Gastroesophageal sphincter (tissue), 4 donors: ENCODE measurements around the gene SIGMAR1. TPM values are rescaled to one million over a fixed set of nuclear protein-coding genes. Genes with fewer than 3 reads are reported as not detected.
A peak's percentile ranks its signal among the peaks of the same experiment; 100 is the strongest.

Experiments
- ATAC-seq: fragments of 150-250 bp; one replicate; pipeline ENCODE4 v1.9.1; 2016; ENCODE audit warnings: mild to moderate bottlenecking, moderate library complexity
- H3K27ac ChIP-seq, 4 donors: fragments of 200-600 bp; sonication (generic) in 3 of 4; 1 replicate in 3 of 4; 2 replicates in 1 of 4; pipeline ENCODE4 v1.5.1; 2016 to 2019
- H3K27me3 ChIP-seq: fragments of 200-600 bp; sonication (generic); one replicate; pipeline ENCODE4 v1.5.1; 2019
- H3K36me3 ChIP-seq, 2 donors: fragments of 200-600 bp; sonication (generic); one replicate each; pipeline ENCODE4 v1.5.1; 2019; ENCODE audit warnings: control low read depth in 1 of 2
- H3K4me1 ChIP-seq, 3 donors: fragments of 200-600 bp; sonication (generic); 1 replicate in 2 of 3; 2 replicates in 1 of 3; pipeline ENCODE4 v1.5.1; 2016 to 2019; ENCODE audit warnings: control low read depth in 2 of 3
- H3K4me3 ChIP-seq, 2 donors: fragments of 200-600 bp; sonication (generic); one replicate each; pipeline ENCODE4 v1.5.1; 2019; ENCODE audit warnings: mild to moderate bottlenecking in 1 of 2, moderate library complexity in 1 of 2
- H3K9me3 ChIP-seq, 3 donors: fragments of 200-600 bp; sonication (generic); one replicate each; pipeline ENCODE4 v1.5.1; 2017 to 2019; ENCODE audit warnings: control low read depth in 2 of 3
- EP300 ChIP-seq: sonication (generic); formaldehyde crosslinking; IDR thresholded peaks from one replicate; pipeline ENCODE4 v1.6.1; 2017; ENCODE audit warnings: antibody characterized with exemption, mild to moderate bottlenecking
- POLR2A ChIP-seq, 2 donors: fragments of 450-650 bp; IDR thresholded peaks; one replicate each; pipeline ENCODE4 v1.6.1; 2017; ENCODE audit warnings: antibody characterized with exemption in 2 of 2, mild to moderate bottlenecking in 2 of 2, moderate library complexity in 1 of 2
- POLR2AphosphoS5 ChIP-seq: sonication (generic); formaldehyde crosslinking; IDR thresholded peaks from one replicate; pipeline ENCODE4 v1.6.1; 2017; ENCODE audit warnings: antibody characterized with exemption
- WGBS, 2 donors: methylation state at CpG; one replicate each; pipeline ENCODE4 v1.1.5; 2018; ENCODE audit warnings: low coverage in 1 of 2; 5-methylcytosine and 5-hydroxymethylcytosine counted together
- total RNA-seq, 4 donors: library from RNA; depleted of rRNA; stranded (reverse); fragments of >200 nt; gene quantifications; one replicate each; pipeline ENCODE4 v1.1.0, GENCODE V29; 2016
- TF ChIP-seq, protein P1 (sequence below), 4 experiments: fragments of 200-600 bp in 2 of 4; fragments of 450-650 bp in 2 of 4; sonication (generic) in 1 of 4; IDR thresholded peaks; one replicate each; pipeline ENCODE4 v1.5.1; 2017 to 2019; ENCODE audit warnings: antibody characterized with exemption in 4 of 4, mild to moderate bottlenecking in 2 of 4, moderate library complexity in 2 of 4

Gene SIGMAR1
- total RNA-seq, 4 donors from 2014 or later: 58.2 to 152 (median 87.8) TPM

GRCh38 chr9:34634551-34635248 is 2.9 kb downstream of the SIGMAR1 start:
- 62 to 69% methylated on average over 2 to 3 of the region's 3 CpGs for WGBS, 2 donors
- H3K4me3 ChIP-seq: no peak overlapping the region
- H3K4me1 ChIP-seq: peaks cover 0 to 47% (median 8%) of the 10 kb centered on the region in 3 donors

GRCh38 chr9:34633851-34634550 is 3.6 kb downstream of the SIGMAR1 start:
- Histone ChIP-seq H3K9me3 (no peaks in the 10 kb centered on the region), H3K4me1 (peaks cover 0 to 53% (median 8%) of the 10 kb centered on the region in 3 donors), H3K36me3 (peaks cover 0 to 13% of the 10 kb centered on the region in 2 donors), H3K4me3 (no peak overlapping the region), H3K27me3 (peaks cover 19% of the 10 kb centered on the region), H3K27ac (no peak overlapping the region)
- WGBS, 2 donors: 8 to 50% methylated on average over 1 to 2 of the region's 3 CpGs
- TF ChIP-seq, protein P1, sequence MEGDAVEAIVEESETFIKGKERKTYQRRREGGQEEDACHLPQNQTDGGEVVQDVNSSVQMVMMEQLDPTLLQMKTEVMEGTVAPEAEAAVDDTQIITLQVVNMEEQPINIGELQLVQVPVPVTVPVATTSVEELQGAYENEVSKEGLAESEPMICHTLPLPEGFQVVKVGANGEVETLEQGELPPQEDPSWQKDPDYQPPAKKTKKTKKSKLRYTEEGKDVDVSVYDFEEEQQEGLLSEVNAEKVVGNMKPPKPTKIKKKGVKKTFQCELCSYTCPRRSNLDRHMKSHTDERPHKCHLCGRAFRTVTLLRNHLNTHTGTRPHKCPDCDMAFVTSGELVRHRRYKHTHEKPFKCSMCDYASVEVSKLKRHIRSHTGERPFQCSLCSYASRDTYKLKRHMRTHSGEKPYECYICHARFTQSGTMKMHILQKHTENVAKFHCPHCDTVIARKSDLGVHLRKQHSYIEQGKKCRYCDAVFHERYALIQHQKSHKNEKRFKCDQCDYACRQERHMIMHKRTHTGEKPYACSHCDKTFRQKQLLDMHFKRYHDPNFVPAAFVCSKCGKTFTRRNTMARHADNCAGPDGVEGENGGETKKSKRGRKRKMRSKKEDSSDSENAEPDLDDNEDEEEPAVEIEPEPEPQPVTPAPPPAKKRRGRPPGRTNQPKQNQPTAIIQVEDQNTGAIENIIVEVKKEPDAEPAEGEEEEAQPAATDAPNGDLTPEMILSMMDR (IDR thresholded peaks at IDR 0.05): peak in 3 of 4 experiments; percentile 77 to 85 (median 78)
- TF ChIP-seq POLR2AphosphoS5: no peak
- peak; percentile 30 for ATAC-seq

More at GRCh38 chr9:34634551-34635248, 2.9 kb downstream of the SIGMAR1 start:
- Histone ChIP-seq H3K36me3 (peaks cover 0 to 13% of the 10 kb centered on the region in 2 donors), H3K27me3 (peaks cover 12% of the 10 kb centered on the region), H3K27ac (no peak overlapping the region), H3K9me3 (no peaks in the 10 kb centered on the region)
- TF ChIP-seq POLR2AphosphoS5 (no peak), EP300 (no peak), POLR2A (IDR thresholded peaks at IDR 0.05) (no peak)
- TF ChIP-seq, protein P1 (IDR thresholded peaks at IDR 0.05): no peak
- ATAC-seq: no peak

- H3K9me3 ChIP-seq: no peaks in the 10 kb centered on the region
- H3K4me1 ChIP-seq: peaks cover 0 to 55% (median 13%) of the 10 kb centered on the region in 3 donors
- no peak overlapping the region for H3K4me3 ChIP-seq
- no peak for ATAC-seq
- H3K36me3 ChIP-seq: peaks cover 0 to 13% of the 10 kb centered on the region in 2 donors
- H3K27me3 ChIP-seq: peaks cover 27% of the 10 kb centered on the region
- 40 to 42% methylated on average over 1 to 5 of the region's 5 CpGs for WGBS, 2 donors
- no peak overlapping the region for H3K27ac ChIP-seq
- TF ChIP-seq, protein P1 (IDR thresholded peaks at IDR 0.05): no peak
- TF ChIP-seq EP300: no peak
- no peak for TF ChIP-seq POLR2AphosphoS5
- no peak for TF ChIP-seq POLR2A (IDR thresholded peaks at IDR 0.05)
Measured at GRCh38 chr9:34633166-34633565, 4.4 kb downstream of the SIGMAR1 start.

- H3K27ac ChIP-seq: no peak overlapping the region
- H3K9me3 ChIP-seq: no peaks in the 10 kb centered on the region
- 30 to 35% methylated on average over 2 to 5 of the region's 5 CpGs for WGBS, 2 donors
- peaks cover 0 to 10% of the 10 kb centered on the region in 2 donors for H3K36me3 ChIP-seq
- no peak overlapping the region for H3K4me3 ChIP-seq
- no peak for TF ChIP-seq POLR2AphosphoS5
- TF ChIP-seq POLR2A (IDR thresholded peaks at IDR 0.05): no peak
- no peak for TF ChIP-seq EP300
- TF ChIP-seq, protein P1 (IDR thresholded peaks at IDR 0.05): no peak
- no peak for ATAC-seq
- peaks cover 0 to 40% (median 6%) of the 10 kb centered on the region in 3 donors for H3K4me1 ChIP-seq
- peaks cover 53% of the 10 kb centered on the region for H3K27me3 ChIP-seq
Measured at GRCh38 chr9:34630402-34631154, 7.0 kb downstream of the SIGMAR1 start.
